Effector memory CD8-positive, alpha-beta T cell (primary cell): ENCODE data around the gene DYRK4.

Experiments used
- ATAC-seq: fragments of 150-1000 bp; cut with Tn5 transposase; replicated peaks from 2 replicates; pipeline ENCODE4 v1.10.0; 2021; ENCODE audit warnings: mild to moderate bottlenecking, moderate library complexity
- DNase-seq, 3 experiments: peaks; one replicate each; pipeline ENCODE4 v3.0.0; 2021
- H3K27ac Mint-ChIP-seq, 2 donors: one replicate each; pipeline ENCODE4 v1.8.0; 2022; ENCODE audit warnings: mild to moderate bottlenecking in 2 of 2, mixed read lengths in 2 of 2, moderate library complexity in 2 of 2
- H3K27me3 Mint-ChIP-seq, 2 donors: one replicate each; pipeline ENCODE4 v1.8.0; 2022; ENCODE audit warnings: mixed read lengths in 2 of 2
- H3K36me3 Mint-ChIP-seq: one replicate; pipeline ENCODE4 v1.8.0; 2022; ENCODE audit warnings: mild to moderate bottlenecking, moderate library complexity, mixed read lengths; ENCODE audit not compliant: insufficient read depth
- H3K4me1 Mint-ChIP-seq, 2 donors: one replicate each; pipeline ENCODE4 v1.8.0; 2022; ENCODE audit warnings: low read depth in 2 of 2, mixed read lengths in 2 of 2
- H3K4me3 Mint-ChIP-seq, 2 donors: one replicate each; pipeline ENCODE4 v1.8.0; 2022; ENCODE audit warnings: mild to moderate bottlenecking in 2 of 2, mixed read lengths in 2 of 2, moderate library complexity in 2 of 2
- H3K9me3 Mint-ChIP-seq, 2 donors: one replicate each; pipeline ENCODE4 v1.8.0; 2022; ENCODE audit warnings: mixed read lengths in 2 of 2

DYRK4 gene

GRCh38 chr12:4609071-4609470, 47.1 kb downstream of the DYRK4 start:
- peaks cover 13% of the 10 kb centered on the region for H3K36me3 Mint-ChIP-seq
- H3K9me3 Mint-ChIP-seq = no peaks in the 10 kb centered on the region
- ATAC-seq (no peak), DNase-seq (no peak)
- no peaks in the 10 kb centered on the region for H3K27me3 Mint-ChIP-seq
- no peak overlapping the region for H3K27ac Mint-ChIP-seq
- peaks cover 10 to 16% of the 10 kb centered on the region in 2 donors for H3K4me1 Mint-ChIP-seq
- no peak overlapping the region for H3K4me3 Mint-ChIP-seq

DNA sequence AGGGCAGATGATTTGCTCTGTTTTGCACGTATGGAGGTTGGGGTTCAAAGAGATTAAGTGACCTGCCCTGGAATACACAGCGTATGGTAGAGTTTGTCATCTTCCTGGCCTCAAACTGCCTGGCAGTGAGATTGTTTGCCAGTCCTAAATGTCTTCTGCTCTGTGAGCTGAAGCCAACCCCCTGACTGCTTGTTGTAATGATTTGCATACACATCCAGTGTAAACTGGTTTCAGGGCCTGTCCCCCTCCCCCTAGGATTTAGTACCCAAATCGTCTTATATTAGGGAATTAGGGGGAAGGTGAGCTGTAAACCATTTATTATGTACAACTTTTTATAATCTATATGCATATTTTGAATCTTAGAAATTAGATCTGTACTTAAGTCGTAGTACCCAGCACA, 48.5 kb downstream of the DYRK4 start:
- no peak overlapping the region for H3K4me3 Mint-ChIP-seq
- peaks cover 18% of the 10 kb centered on the region for H3K36me3 Mint-ChIP-seq
- DNase-seq (no peak), ATAC-seq (no peak)
- H3K9me3 Mint-ChIP-seq = no peaks in the 10 kb centered on the region
- peaks cover 5 to 9% of the 10 kb centered on the region in 2 donors for H3K4me1 Mint-ChIP-seq
- no peaks in the 10 kb centered on the region for H3K27me3 Mint-ChIP-seq
- H3K27ac Mint-ChIP-seq = no peak overlapping the region

DNA sequence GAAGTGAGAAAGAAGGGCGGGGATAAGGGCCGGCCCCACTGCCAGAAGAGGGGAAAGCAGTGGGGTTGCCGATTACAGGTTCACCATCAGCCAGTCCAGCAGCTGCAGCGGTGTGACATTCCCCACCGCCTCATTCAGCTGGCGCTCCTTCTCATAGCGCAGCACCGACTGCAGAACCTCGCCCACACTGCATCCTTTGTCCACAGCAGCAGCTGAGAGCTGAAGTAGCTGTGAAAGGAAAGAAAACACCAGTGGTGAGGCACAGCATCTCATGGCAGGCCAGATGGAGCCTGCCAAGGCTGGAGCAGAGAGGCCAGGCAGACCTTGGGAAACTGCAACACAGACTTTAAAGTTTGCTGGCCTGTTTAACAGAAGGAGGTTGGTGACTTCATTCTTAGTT, 53.7 kb downstream of the DYRK4 start:
- Mint-ChIP-seq H3K36me3 (peaks cover 13% of the 10 kb centered on the region), H3K27ac (no peak overlapping the region), H3K4me1 (no peaks in the 10 kb centered on the region), H3K4me3 (no peak overlapping the region), H3K9me3 (no peaks in the 10 kb centered on the region), H3K27me3 (no peaks in the 10 kb centered on the region)
- no peak for ATAC-seq
- DNase-seq = no peak

GRCh38 chr12:4621511-4621910, 59.5 kb downstream of the DYRK4 start:
- ATAC-seq (no peak), DNase-seq (no peak)
- Mint-ChIP-seq H3K9me3 (no peaks in the 10 kb centered on the region), H3K4me3 (no peak overlapping the region), H3K27ac (no peak overlapping the region), H3K4me1 (no peaks in the 10 kb centered on the region), H3K36me3 (no peaks in the 10 kb centered on the region), H3K27me3 (peaks cover 0 to 16% of the 10 kb centered on the region in 2 donors)

- Mint-ChIP-seq H3K4me3 (no peak overlapping the region), H3K27me3 (peaks cover 9 to 27% of the 10 kb centered on the region in 2 donors), H3K9me3 (no peaks in the 10 kb centered on the region), H3K36me3 (no peaks in the 10 kb centered on the region), H3K4me1 (no peaks in the 10 kb centered on the region), H3K27ac (no peak overlapping the region)
- no peak for DNase-seq
- ATAC-seq = no peak
Observed at GRCh38 chr12:4626543-4626942, 64.5 kb downstream of the DYRK4 start.

DNA sequence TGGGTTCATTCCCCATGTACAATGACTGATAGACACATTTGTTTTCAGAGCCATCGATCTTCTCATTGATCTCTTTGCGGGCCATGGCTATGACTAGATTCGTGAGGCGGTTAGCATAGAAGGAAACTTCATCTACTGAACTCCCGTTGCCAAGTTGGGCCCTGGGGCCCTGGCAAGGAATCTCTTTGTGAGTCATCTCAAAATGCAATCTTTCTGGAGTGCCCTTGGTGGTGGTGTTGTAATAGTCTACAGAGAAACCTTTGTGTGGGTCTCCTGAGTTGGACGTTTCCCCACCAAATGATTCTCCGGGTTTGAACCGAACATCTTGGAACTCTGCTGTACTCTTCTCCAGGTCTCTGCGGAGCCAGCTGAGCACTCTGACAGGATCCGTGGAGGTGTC, 66.4 kb downstream of the DYRK4 start:
- H3K4me3 Mint-ChIP-seq = no peak overlapping the region
- no peaks in the 10 kb centered on the region for H3K9me3 Mint-ChIP-seq
- DNase-seq (no peak), ATAC-seq (no peak)
- H3K27me3 Mint-ChIP-seq = peaks cover 19 to 29% of the 10 kb centered on the region in 2 donors
- no peaks in the 10 kb centered on the region for H3K36me3 Mint-ChIP-seq
- no peak overlapping the region for H3K27ac Mint-ChIP-seq
- no peaks in the 10 kb centered on the region for H3K4me1 Mint-ChIP-seq

DNA sequence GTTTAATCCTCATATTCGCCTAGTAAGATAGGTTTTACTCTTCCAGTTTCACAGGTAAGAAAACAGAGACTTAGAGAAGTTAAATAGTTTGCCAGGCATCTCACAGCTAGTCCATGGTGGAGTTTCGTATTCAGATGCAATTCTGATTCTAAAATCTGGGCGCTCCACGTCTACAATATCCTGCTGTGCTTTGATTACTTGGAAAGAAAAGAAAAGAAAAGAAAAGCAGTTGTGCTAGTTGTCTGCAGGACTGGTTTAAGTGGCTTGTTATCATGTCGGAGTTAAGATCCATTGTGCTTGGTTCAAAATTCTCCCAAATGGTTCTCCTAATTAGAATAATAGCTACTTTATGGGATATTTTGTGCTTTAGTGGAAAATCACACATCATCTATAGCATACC, 68.3 kb downstream of the DYRK4 start:
- no peak for ATAC-seq
- H3K27ac Mint-ChIP-seq = no peak overlapping the region
- no peak overlapping the region for H3K4me3 Mint-ChIP-seq

GRCh38 chr12:4643747-4644146, 81.7 kb downstream of the DYRK4 start:
- no peak overlapping the region for H3K4me3 Mint-ChIP-seq
- DNase-seq = no peak
- no peaks in the 10 kb centered on the region for H3K9me3 Mint-ChIP-seq
- H3K36me3 Mint-ChIP-seq = no peaks in the 10 kb centered on the region
- H3K4me1 Mint-ChIP-seq = peaks cover 0 to 2% of the 10 kb centered on the region in 2 donors
- H3K27me3 Mint-ChIP-seq = peaks cover 0 to 22% of the 10 kb centered on the region in 2 donors
- ATAC-seq = no peak
- H3K27ac Mint-ChIP-seq = no peak overlapping the region

More for the DNA sequence above, 68.3 kb downstream of the DYRK4 start:
- no peaks in the 10 kb centered on the region for H3K9me3 Mint-ChIP-seq
- no peaks in the 10 kb centered on the region for H3K36me3 Mint-ChIP-seq
- DNase-seq = no peak
- no peaks in the 10 kb centered on the region for H3K4me1 Mint-ChIP-seq
- H3K27me3 Mint-ChIP-seq = peaks cover 22 to 24% of the 10 kb centered on the region in 2 donors

DNA sequence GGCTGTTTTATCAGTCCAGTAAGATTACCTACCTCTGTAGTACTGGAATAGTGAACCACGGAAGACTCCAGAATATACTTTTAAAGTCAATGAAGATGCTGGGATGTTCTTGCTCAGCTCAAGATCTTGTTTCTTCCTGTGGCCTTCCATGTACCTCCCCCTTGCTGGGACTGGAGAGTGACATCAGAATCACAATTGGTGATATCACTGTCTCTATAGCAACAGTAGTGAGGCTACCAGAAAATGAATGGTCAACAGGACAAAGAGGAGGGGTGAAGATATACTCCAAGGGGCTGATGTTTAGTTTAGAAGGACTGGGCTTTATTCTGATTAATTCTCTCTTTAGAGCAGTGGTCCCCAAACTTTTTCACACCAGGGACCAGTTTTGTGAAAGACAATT, 83.0 kb downstream of the DYRK4 start:
- DNase-seq = no peak
- Mint-ChIP-seq H3K36me3 (peaks cover 3% of the 10 kb centered on the region), H3K4me1 (peaks cover 10 to 13% of the 10 kb centered on the region in 2 donors), H3K9me3 (no peaks in the 10 kb centered on the region), H3K27me3 (peaks cover 0 to 16% of the 10 kb centered on the region in 2 donors), H3K27ac (no peak overlapping the region), H3K4me3 (no peak overlapping the region)
- ATAC-seq = no peak

DNA sequence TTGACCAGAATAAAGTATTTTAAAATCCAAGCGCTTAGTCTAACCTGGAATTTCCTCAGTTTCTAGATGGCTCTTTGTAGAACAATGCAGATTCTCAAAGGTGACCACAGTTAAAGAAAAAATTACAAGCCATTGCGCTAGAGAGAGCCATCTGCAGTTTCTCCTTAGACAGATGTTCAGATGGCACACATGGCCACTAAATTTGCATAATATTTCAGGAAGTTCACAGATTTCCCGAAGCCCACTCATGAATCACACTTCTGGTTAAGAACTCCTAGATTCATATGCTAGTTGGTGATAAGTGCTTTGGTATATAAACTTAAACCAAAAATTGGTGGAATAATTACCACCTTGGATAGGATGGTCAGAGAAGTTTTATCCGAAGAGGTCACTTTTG, 86.1 kb downstream of the DYRK4 start:
- H3K27me3 Mint-ChIP-seq = no peaks in the 10 kb centered on the region
- peak overlapping the region; percentile 95 to 96 for H3K27ac Mint-ChIP-seq
- ATAC-seq (no peak), DNase-seq (no peak)
- H3K36me3 Mint-ChIP-seq = peaks cover 3% of the 10 kb centered on the region
- H3K4me1 Mint-ChIP-seq = peaks cover 28 to 29% of the 10 kb centered on the region in 2 donors
- no peaks in the 10 kb centered on the region for H3K9me3 Mint-ChIP-seq
- peak overlapping the region; percentile 96 to 97 for H3K4me3 Mint-ChIP-seq

DNA sequence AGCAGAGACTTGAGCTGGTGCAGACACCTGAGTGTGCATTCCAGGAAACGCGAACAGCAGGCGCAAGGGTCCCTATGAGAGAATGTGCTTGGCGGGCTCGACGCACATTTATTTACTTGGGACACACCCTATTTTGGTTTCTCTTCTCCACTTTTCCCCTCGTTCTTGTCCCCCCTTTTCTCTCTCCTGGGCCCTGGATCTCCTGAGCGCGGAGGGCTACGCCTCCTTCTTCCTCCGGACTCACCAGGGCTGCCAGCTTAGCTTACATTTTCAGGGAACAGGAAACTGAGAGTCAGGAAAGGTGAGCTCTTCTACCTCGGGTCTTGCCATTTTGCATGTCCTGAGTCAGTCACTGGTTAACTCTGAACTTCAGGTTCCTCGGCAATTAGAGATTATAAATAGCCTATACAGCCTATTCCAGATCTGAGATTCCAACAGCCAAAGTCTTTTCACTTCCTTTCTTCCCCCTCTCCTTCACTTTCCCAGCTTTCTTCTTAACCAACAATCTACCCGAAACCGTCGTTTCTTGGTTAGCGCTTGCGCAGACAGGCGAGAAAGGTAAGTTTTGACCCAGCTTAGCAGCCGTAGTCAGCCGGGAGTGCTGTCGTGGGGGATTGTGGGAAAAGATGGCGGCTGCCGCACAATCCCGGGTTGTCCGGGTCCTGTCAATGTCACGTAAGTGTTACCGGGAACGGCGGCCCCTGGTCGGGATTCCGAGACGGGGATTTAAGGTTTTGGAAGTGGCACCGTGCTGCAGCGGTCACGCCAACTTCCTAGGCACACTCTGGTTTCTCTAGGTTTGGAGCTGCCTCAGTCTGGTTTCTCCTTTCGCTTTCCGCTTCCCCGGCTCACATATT, 86.7 kb downstream of the DYRK4 start, which contains the start of the genes AKAP3 and NDUFA9:
Gene AKAP3, minus strand, starts transcription at position 551 of the 857 bp plus-strand sequence. CDS start 10,855 bp downstream, outside the sequence.
Gene NDUFA9, plus strand, starts transcription at position 614 of the 857 bp plus-strand sequence. Its CDS starts 13 bp downstream, at position 627.
- H3K36me3 Mint-ChIP-seq = peaks cover 3% of the 10 kb centered on the region
- H3K4me1 Mint-ChIP-seq = peaks cover 30 to 32% of the 10 kb centered on the region in 2 donors
- peak within 1 kb of the TSS; percentile 96 to 97 for H3K4me3 Mint-ChIP-seq
- no peaks in the 10 kb centered on the region for H3K27me3 Mint-ChIP-seq
- DNase-seq (peak; percentile 64 to 77 (median 66)), ATAC-seq (peak; percentile 95)
- no peaks in the 10 kb centered on the region for H3K9me3 Mint-ChIP-seq
- peak within 1 kb of the TSS; percentile 95 to 96 for H3K27ac Mint-ChIP-seq

DNA sequence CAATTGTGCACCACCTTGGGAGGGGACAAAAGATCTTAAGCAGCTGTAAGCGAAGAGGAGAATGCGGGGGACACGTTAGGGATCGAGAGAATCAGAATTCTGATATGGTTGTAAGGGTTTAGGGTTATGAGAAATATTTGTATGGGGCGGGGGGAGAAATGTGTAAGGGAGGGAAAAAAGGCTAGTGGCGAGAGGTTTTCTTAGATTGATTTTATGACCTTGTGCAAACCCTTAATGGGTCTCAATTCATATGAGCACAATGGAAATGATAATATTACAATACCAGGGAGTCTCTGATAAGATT, 87.3 kb downstream of the DYRK4 start:
- no peaks in the 10 kb centered on the region for H3K27me3 Mint-ChIP-seq
- H3K4me1 Mint-ChIP-seq = peaks cover 31 to 37% of the 10 kb centered on the region in 2 donors

DNA sequence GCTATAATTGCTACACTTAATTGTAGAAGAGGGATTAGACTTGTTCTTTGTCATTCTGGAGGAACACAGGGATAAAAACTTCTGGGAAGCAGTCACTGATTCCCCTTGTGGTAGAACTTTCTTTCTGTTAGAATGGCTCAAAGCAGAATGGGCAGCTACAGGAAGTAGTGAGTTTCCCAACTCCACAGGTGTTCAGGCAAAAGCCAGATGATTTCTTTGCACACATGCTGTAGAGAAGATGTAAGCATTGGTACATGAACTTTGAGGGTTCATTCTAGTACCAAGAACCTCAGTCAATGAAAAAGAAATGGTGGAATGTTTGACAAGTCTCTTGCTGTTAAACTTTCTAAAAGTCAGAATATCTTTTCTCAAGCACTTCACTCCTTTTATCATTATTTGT, 91.2 kb downstream of the DYRK4 start:
- Mint-ChIP-seq H3K4me1 (peaks cover 31 to 37% of the 10 kb centered on the region in 2 donors), H3K9me3 (no peaks in the 10 kb centered on the region), H3K36me3 (peaks cover 24% of the 10 kb centered on the region), H3K4me3 (no peak overlapping the region), H3K27me3 (no peaks in the 10 kb centered on the region), H3K27ac (no peak overlapping the region)
- no peak for ATAC-seq
- no peak for DNase-seq

More for the DNA sequence above, 87.3 kb downstream of the DYRK4 start:
- ATAC-seq = no peak
- Mint-ChIP-seq H3K36me3 (peaks cover 3% of the 10 kb centered on the region), H3K9me3 (no peaks in the 10 kb centered on the region), H3K4me3 (peak overlapping the region; percentile 96 to 97), H3K27ac (peak overlapping the region; percentile 95 to 96)
- DNase-seq = no peak

- H3K9me3 Mint-ChIP-seq = no peaks in the 10 kb centered on the region
Observed at GRCh38 chr12:4653691-4654090, 91.7 kb downstream of the DYRK4 start.

More at GRCh38 chr12:4653691-4654090, 91.7 kb downstream of the DYRK4 start:
- Mint-ChIP-seq H3K4me3 (no peak overlapping the region), H3K36me3 (peaks cover 26% of the 10 kb centered on the region), H3K27me3 (no peaks in the 10 kb centered on the region), H3K27ac (no peak overlapping the region), H3K4me1 (peaks cover 29 to 37% of the 10 kb centered on the region in 2 donors)
- no peak for DNase-seq
- no peak for ATAC-seq
